ENCODE results near the gene SLX4IP.
A peak's percentile ranks its signal among the peaks of the same experiment; 100 is the strongest.

Gene SLX4IP

DNA sequence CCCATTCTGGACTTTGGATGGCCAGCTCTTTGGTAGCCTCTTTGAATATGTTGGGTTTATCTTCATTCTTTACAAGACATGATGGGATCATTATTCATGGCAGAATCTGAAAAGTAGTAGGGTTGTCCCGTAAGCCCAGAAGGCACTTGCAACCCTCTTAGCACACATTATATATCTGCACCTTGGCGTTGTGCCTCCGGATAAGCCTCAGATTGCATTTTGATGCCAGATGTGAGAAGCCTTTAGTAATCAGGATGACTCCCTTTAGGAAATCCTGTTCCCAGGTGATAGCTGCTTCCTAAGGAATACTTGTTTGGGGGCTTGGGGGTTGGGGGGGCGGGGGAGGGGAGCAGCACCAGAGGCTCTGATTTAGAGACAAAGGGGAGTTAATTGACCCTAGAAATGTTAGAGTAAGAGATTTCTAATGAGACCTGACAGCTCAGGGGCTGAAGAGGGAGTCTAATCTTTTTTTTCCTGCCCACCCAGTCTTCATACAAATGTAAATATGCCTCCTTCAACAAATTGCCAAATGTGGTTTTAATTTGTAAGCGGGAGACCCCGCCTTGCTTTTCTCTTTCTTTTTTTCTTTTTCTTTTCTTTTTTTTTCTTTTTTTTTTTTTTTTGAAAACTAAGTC lies 183.6 kb downstream of the SLX4IP start:
- DNase-seq (ENCODE audit: low spot score) = no peak
- TF ChIP-seq, protein P1, sequence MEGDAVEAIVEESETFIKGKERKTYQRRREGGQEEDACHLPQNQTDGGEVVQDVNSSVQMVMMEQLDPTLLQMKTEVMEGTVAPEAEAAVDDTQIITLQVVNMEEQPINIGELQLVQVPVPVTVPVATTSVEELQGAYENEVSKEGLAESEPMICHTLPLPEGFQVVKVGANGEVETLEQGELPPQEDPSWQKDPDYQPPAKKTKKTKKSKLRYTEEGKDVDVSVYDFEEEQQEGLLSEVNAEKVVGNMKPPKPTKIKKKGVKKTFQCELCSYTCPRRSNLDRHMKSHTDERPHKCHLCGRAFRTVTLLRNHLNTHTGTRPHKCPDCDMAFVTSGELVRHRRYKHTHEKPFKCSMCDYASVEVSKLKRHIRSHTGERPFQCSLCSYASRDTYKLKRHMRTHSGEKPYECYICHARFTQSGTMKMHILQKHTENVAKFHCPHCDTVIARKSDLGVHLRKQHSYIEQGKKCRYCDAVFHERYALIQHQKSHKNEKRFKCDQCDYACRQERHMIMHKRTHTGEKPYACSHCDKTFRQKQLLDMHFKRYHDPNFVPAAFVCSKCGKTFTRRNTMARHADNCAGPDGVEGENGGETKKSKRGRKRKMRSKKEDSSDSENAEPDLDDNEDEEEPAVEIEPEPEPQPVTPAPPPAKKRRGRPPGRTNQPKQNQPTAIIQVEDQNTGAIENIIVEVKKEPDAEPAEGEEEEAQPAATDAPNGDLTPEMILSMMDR (conservative IDR thresholded peaks at IDR 0.05; ENCODE audit: low read depth) = no peak
- ChIA-PET POLR2A (ENCODE audit: low non-redundant PET) (interaction anchor here (0.6 kb wide), 1 partner anchor 16 kb away, joined by 3 read pairs; no protein-coding TSS in a partner anchor), CTCF (interaction anchor here (1.1 kb wide), 1 partner anchor 7 kb away, joined by 4 read pairs; no protein-coding TSS in a partner anchor)
- peak overlapping the region; percentile 69; the same call in 1 of the 2 replicates for H3K27ac ChIP-seq

DNA sequence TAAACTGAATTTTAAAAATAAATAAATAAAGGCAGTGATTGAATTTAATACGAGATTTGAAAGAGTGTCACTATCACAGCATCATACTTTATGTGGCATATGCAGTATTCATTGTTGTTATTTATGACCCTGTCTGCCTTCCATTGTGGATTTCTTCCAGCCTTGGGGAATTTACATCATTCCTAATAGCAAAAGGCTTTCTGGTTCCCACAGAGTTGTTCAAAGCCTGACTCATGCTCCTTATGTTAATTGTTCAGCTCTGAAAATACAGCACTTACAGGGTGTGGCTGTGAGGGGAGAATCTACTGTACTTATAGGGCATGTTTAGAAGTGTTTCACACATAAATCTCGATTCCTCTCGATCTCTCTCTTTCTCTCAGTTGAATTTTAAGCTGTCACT lies 184.3 kb downstream of the SLX4IP start:
- H3K27ac ChIP-seq = peak overlapping the region; percentile 95
- TF ChIP-seq, protein P1 (conservative IDR thresholded peaks at IDR 0.05; ENCODE audit: low read depth) = no peak
- DNase-seq (ENCODE audit: low spot score) = peak; percentile 85
- CTCF ChIA-PET = interaction anchor here (0.8 to 1.1 kb wide), 2 partner anchors 8 to 33 kb away, joined by 3 to 4 read pairs; no protein-coding TSS in a partner anchor
- POLR2A ChIA-PET (ENCODE audit: low non-redundant PET) = interaction anchor here (0.6 to 0.7 kb wide), 2 partner anchors 15 to 25 kb away, joined by 3 read pairs; no protein-coding TSS in a partner anchor

DNA sequence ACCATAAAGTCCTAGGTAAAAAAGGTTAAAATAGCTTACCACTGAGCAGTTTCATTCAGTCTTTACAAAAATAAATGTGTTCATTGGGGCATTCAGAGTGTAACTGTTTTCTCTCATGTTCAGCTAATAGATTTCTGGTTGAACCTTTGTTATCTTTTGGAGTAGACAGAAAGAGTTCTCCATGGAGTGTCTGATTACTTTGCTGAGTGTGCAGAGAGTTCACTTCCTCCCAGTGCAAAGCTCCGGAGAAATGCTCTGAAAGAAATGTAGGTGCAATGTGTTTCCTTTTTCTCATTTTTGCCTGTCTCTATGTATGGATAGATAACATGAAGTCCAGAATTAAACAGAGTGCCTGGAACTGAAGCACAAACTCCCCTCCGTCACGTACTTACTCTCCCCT lies 186.0 kb downstream of the SLX4IP start:
- H3K27ac ChIP-seq = no peak overlapping the region
- no peak for DNase-seq (ENCODE audit: low spot score)
- CTCF ChIA-PET = interaction anchor here (0.5 kb wide), 1 partner anchor 50 kb away, joined by 4 read pairs; no protein-coding TSS in a partner anchor
- TF ChIP-seq, protein P1 (conservative IDR thresholded peaks at IDR 0.05; ENCODE audit: low read depth) = no peak
- POLR2A ChIA-PET (ENCODE audit: low non-redundant PET) = no interaction called here

DNA sequence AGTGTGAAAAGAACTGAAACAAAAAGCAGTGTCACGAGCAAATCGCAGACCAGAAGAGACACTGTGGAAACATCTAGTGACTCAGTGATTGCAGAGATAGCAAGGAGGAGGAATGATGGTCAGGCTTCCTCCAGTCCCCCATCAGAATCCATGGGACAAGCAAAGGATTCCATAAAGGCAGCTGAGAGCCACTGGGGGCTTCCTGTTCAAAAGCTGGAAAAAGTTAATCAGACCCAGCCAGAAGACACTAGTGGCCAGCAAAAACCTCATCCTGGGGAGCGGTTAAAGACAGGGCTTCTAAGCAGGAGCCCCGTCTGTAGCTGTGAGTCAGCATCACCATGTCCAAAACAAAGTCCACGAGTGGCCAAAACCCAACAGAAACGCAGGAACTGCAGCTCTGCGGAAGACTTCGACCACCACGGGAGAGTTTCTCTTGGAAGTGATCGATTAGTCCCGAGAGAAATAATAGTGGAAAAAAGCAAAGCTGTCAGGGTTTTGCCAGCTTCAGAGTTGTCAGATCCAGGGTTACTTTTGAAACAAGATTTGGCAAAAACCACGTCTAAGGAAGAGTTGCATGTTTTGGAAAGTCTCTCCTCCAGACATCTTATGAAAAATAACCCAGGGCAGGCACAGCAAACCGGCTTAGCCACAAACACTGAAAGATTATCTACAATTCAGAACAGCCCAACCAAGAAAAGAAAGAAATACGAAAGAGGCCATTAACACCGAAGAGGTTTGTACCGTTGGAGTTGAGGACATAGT lies 187.7 kb downstream of the SLX4IP start:
- H3K27ac ChIP-seq = peak overlapping the region; percentile 24; the same call in 1 of the 2 replicates
- POLR2A ChIA-PET (ENCODE audit: low non-redundant PET) = no interaction called here
- DNase-seq (ENCODE audit: low spot score) = no peak

DNA sequence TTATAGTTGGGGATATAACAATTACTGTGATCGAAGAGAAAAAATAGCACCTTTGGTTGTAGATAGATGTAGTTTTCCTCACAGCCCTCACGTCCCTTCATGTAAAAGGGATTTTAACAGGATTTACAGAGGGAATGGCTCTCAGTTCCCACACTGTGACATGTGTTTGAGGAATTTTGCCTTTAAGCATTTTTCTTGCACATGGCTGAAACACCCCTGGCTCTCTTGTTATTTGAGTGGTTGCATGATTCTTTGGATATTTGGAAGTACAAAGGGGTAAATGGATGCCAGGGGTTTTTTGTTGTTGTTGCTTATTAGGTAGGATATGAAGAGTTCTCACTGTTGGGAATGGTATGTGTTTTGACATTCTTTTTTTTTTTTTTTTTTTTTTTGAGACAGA lies 190.5 kb downstream of the SLX4IP start:
- ChIA-PET POLR2A (ENCODE audit: low non-redundant PET) (no interaction called here), CTCF (no interaction called here)
- TF ChIP-seq, protein P1 (conservative IDR thresholded peaks at IDR 0.05; ENCODE audit: low read depth) = no peak
- no peak for DNase-seq (ENCODE audit: low spot score)
- H3K27ac ChIP-seq = peak overlapping the region; percentile 57

More for the DNA sequence above, 187.7 kb downstream of the SLX4IP start:
- TF ChIP-seq, protein P1 (conservative IDR thresholded peaks at IDR 0.05; ENCODE audit: low read depth) = no peak
- CTCF ChIA-PET = interaction anchor here (0.6 kb wide), 2 partner anchors 11 to 90 kb away, joined by 3 to 4 read pairs; no protein-coding TSS in a partner anchor

DNA sequence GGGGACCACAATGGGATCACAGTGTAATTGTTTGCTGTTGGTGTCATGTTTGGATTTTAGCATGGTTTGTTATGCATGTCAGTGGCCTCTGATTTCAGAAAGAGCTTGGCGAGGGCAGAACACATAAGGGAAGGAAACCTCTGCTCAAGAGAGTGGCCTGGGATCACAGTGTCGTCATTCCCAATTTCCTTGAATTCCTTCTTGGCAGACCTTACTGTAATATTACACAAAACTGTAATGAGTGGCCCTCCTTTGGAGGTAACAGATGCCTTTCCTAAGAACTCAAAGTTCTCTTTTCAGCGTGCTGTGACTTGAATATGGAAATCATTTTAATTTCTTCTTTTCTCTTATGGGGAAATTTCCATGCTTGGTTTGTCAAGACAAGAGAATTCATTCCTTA lies 191.8 kb downstream of the SLX4IP start:
- CTCF ChIA-PET = no interaction called here
- TF ChIP-seq, protein P1 (conservative IDR thresholded peaks at IDR 0.05; ENCODE audit: low read depth) = no peak
- peak; percentile 62 for DNase-seq (ENCODE audit: low spot score)
- POLR2A ChIA-PET (ENCODE audit: low non-redundant PET) = no interaction called here
- H3K27ac ChIP-seq = no peak overlapping the region
